Pancreas (tissue), 10 donors: ENCODE results near the gene CNOT2. TPM values are rescaled to one million over a fixed set of nuclear protein-coding genes. Genes with fewer than 3 reads are reported as not detected.

Experiments
- ATAC-seq, 4 donors: fragments of 200-7000 bp; cut with Tn5 transposase; one replicate each; pipeline versions ENCODE4 v1.8.0 to v1.9.1; 2020; ENCODE audit warnings: mild to moderate bottlenecking in 4 of 4, moderate library complexity in 4 of 4
- DNase-seq, 6 donors: peaks; one replicate each; pipeline ENCODE4 v3.0.0-alpha.2; 2020
- FAIRE-seq: peaks from 2 replicates; lab custom pipeline; 2012; peaks lifted over from hg19 to GRCh38; lab: Jason Lieb, UNC
- H3K27ac ChIP-seq, 4 donors: fragments of 200-600 bp; sonication (generic); 1 replicate in 3 of 4; 2 replicates in 1 of 4; pipeline versions ENCODE4 v1.5.0 to v1.8.0; 2020
- H3K27me3 ChIP-seq, 4 donors: fragments of 200-600 bp; one replicate each; pipeline ENCODE4 v1.8.0; 2021
- H3K36me3 ChIP-seq, 3 donors: fragments of 200-600 bp; sonication (generic) in 1 of 3; one replicate each; pipeline versions ENCODE4 v1.5.0 to v1.8.0; 2020 to 2021
- H3K4me1 ChIP-seq, 3 donors: fragments of 200-600 bp; one replicate each; pipeline ENCODE4 v1.8.0; 2021
- H3K4me3 ChIP-seq, 4 donors: fragments of 200-600 bp; sonication (generic) in 2 of 4; one replicate each; pipeline versions ENCODE4 v1.5.0 to v1.8.0; 2020 to 2021
- H3K9me3 ChIP-seq, 4 donors: fragments of 200-600 bp; one replicate each; pipeline ENCODE4 v1.8.0; 2021
- CTCF ChIP-seq, 4 donors: fragments of 200-600 bp; sonication (generic) in 3 of 4; IDR thresholded peaks; one replicate each; pipeline versions ENCODE4 v1.5.0 to v1.8.0; 2021; ENCODE audit warnings: antibody characterized with exemption in 4 of 4
- WGBS, 2 donors: extraction: QIAGEN DNeasy Blood & Tissue Kit; methylation state at CpG; one replicate each; pipeline ENCODE4 v1.1.7; 2013; 5-methylcytosine and 5-hydroxymethylcytosine counted together
- intact Hi-C, 3 donors: fragments of 100-400 bp; cut with DNase I; formaldehyde crosslinking; loops; one replicate each; pipeline versions ENCODE4 v1.11.1 to v1.14.2; 2022
- polyA plus RNA-seq, 2 donors: library from polyadenylated mRNA; stranded (reverse); fragments of 200-250 nt; gene quantifications; one replicate each; pipeline ENCODE4 v1.2.3, GENCODE V29; 2013
- total RNA-seq, 6 donors: library from RNA; stranded (reverse); fragmentation: NEBNext Ultra II Directional in 4 of 6; extraction: Animal tissue kit (Norgen Biotek cat#: 25700) in 4 of 6; gene quantifications; one replicate each; pipeline versions ENCODE4 v1.2.1 to v1.2.4, GENCODE V29; 2021 to 2023
- donor health status: healthy with polysubstance abuse.
- donor health status: DM: no; HTN: no; CAD: no; lungs with moderate emphysema.
- donor health status: DM: no; HTN: no; CAD: no.
- donor health status: control.
- donor health status: control.
- donor health status: Bipolar disorder and iron deficiency.
- donor health status: DM: yes; HTN: yes; CAD: no.
- donor health status: DM: no; HTN: no; CAD: no.
- donor health status: DM: no; HTN: no; CAD: no.
- donor health status: DM: yes; HTN: yes; CAD: no.

The CNOT2 gene
- total RNA-seq (10 to 100 TPM; 19.5 to 44.0 (median 26.6) TPM), polyA plus RNA-seq (10 to 100 TPM; 15.0 to 27.1 TPM)

GRCh38 chr12:70242695-70243509, at the start of gene CNOT2:
Gene CNOT2, plus strand, starts transcription at chr12:70243433. Its CDS starts 34,794 bp downstream, at chr12:70278227.
- 1% methylated on average over 63 to 64 of the region's 64 CpGs for WGBS, 2 donors
- peak within 1 kb of the TSS; percentile 93 to 98 (median 94) for H3K27ac ChIP-seq
- peak; percentile 94 to 98 (median 96) for ATAC-seq
- peaks cover 25 to 30% (median 27%) of the 10 kb centered on the region in 3 donors for H3K4me1 ChIP-seq
- no peaks in the 10 kb centered on the region for H3K9me3 ChIP-seq
- peak within 1 kb of the TSS; percentile 87 to 93 (median 90) for H3K4me3 ChIP-seq
- DNase-seq = peak; percentile 82 to 92 (median 88)
- TF ChIP-seq CTCF (IDR thresholded peaks at IDR 0.05) = no peak
- H3K36me3 ChIP-seq = no peaks in the 10 kb centered on the region
- no peaks in the 10 kb centered on the region for H3K27me3 ChIP-seq
- FAIRE-seq = no peak
- intact Hi-C loops = no loop called here

GRCh38 chr12:70194076-70194475, 49.2 kb upstream of the CNOT2 start:
- no peak for FAIRE-seq
- Histone ChIP-seq H3K27ac (no peak overlapping the region), H3K27me3 (no peaks in the 10 kb centered on the region), H3K4me3 (no peak overlapping the region), H3K9me3 (no peaks in the 10 kb centered on the region), H3K4me1 (no peaks in the 10 kb centered on the region), H3K36me3 (no peaks in the 10 kb centered on the region)
- TF ChIP-seq CTCF (IDR thresholded peaks at IDR 0.05) = no peak
- intact Hi-C loops = no loop called here
- no peak for ATAC-seq
- DNase-seq = no peak

GRCh38 chr12:70196811-70197281, 46.4 kb upstream of the CNOT2 start:
- FAIRE-seq = no peak
- no peak overlapping the region for H3K27ac ChIP-seq

GRCh38 chr12:70197345-70197744, 45.9 kb upstream of the CNOT2 start:
- Histone ChIP-seq H3K27ac (no peak overlapping the region), H3K27me3 (no peaks in the 10 kb centered on the region), H3K36me3 (no peaks in the 10 kb centered on the region), H3K4me3 (no peak overlapping the region), H3K4me1 (no peaks in the 10 kb centered on the region), H3K9me3 (no peaks in the 10 kb centered on the region)
- DNase-seq (no peak), FAIRE-seq (no peak), ATAC-seq (no peak)
- no peak for TF ChIP-seq CTCF (IDR thresholded peaks at IDR 0.05)
- intact Hi-C loops = no loop called here

More at GRCh38 chr12:70196811-70197281, 46.4 kb upstream of the CNOT2 start:
- 84 to 86% methylated on average over 1 of the region's 1 CpG for WGBS, 2 donors
- TF ChIP-seq CTCF (IDR thresholded peaks at IDR 0.05) = no peak
- Histone ChIP-seq H3K4me1 (no peaks in the 10 kb centered on the region), H3K9me3 (no peaks in the 10 kb centered on the region), H3K4me3 (no peak overlapping the region), H3K27me3 (no peaks in the 10 kb centered on the region), H3K36me3 (no peaks in the 10 kb centered on the region)
- DNase-seq (no peak), ATAC-seq (peak in 2 of 4 donors; percentile 61 to 77)
- intact Hi-C loops = no loop called here

- H3K4me1 ChIP-seq = no peaks in the 10 kb centered on the region
- H3K9me3 ChIP-seq = no peaks in the 10 kb centered on the region
- intact Hi-C loops = no loop called here
- H3K4me3 ChIP-seq = no peak overlapping the region
- H3K27ac ChIP-seq = no peak overlapping the region
- no peaks in the 10 kb centered on the region for H3K36me3 ChIP-seq
- TF ChIP-seq CTCF (IDR thresholded peaks at IDR 0.05) = no peak
- no peak for ATAC-seq
- no peaks in the 10 kb centered on the region for H3K27me3 ChIP-seq
- FAIRE-seq = no peak
- no peak for DNase-seq
Observed at GRCh38 chr12:70213707-70214106, 29.5 kb upstream of the CNOT2 start.
